Measurements from ENCODE around the gene CDK14. TPM values are rescaled to one million over a fixed set of nuclear protein-coding genes. Genes with fewer than 3 reads are reported as not detected.

CDK14 gene
- total and polyA plus RNA-seq, 10 of the 15 experiments (the other 5 are each of a cell fraction or from before 2014, with no cell fraction given): 6.5 to 61.3 (median 24.2) TPM

- intact Hi-C loops (cut with micrococcal nuclease; ENCODE audit: unreplicated experiment) (loop anchor here (10.0 kb wide), 1 partner anchor 697 kb away; no protein-coding TSS in a partner anchor), in situ Hi-C loops (cut with MboI) (loop anchor here (5.0 to 25.0 kb wide), 2 partner anchors 549 to 1349 kb away; partner anchors contain the start of gene GATAD1)
- no peak for ATAC-seq
- Histone ChIP-seq H3K4me1 (ENCODE audit: control insufficient read depth, insufficient read depth, low read length) (no peaks in the 10 kb centered on the region), H3K9me3 (replicated peaks; ENCODE audit: control insufficient read depth, insufficient read depth, low read length) (no peaks in the 10 kb centered on the region), H3K36me3 (ENCODE audit: control insufficient read depth in 2 of 2, insufficient read depth in 2 of 2, low read length in 1 of 2) (no peaks in the 10 kb centered on the region; a peak in 1 of 4 replicates), H3K27me3 (replicated peaks in 1 of 2; ENCODE audit: control insufficient read depth in 2 of 2, insufficient read depth in 2 of 2, low read length in 1 of 2) (no peaks in the 10 kb centered on the region), H3K27ac (ENCODE audit: control insufficient read depth, insufficient read depth) (no peak overlapping the region), H2AFZ (ENCODE audit: control insufficient read depth, low read depth, low read length) (no peak overlapping the region), H3K4me2 (ENCODE audit: control insufficient read depth, insufficient read depth) (no peak overlapping the region), H3K9ac (ENCODE audit: control insufficient read depth, insufficient read depth, low read length) (no peak overlapping the region), H4K20me1 (ENCODE audit: control insufficient read depth, insufficient read depth) (no peaks in the 10 kb centered on the region), H3K4me3 (no peak overlapping the region), H3K79me2 (ENCODE audit: control insufficient read depth, insufficient read depth, low read length) (no peaks in the 10 kb centered on the region)
- DNase-seq (ENCODE audit: low read depth, low spot score): no peak
- BruUV-seq (replicated peaks): no TSS peak
- no peak for TF ChIP-seq RAD21 (IDR thresholded peaks at IDR 0.05; ENCODE audit: insufficient read depth, low read depth, low read length)
- no peak for TF ChIP-seq MYB (IDR thresholded peaks at IDR 0.05; ENCODE audit: borderline replicate concordance, low read depth, low read length)
- no peak for TF ChIP-seq CEBPB (IDR thresholded peaks at IDR 0.05; ENCODE audit: borderline replicate concordance in 1 of 2, low read depth in 2 of 2, low read length in 2 of 2)
- no peak for TF ChIP-seq STAT1 (conservative IDR thresholded peaks at IDR 0.05)
- TF ChIP-seq SRF (IDR thresholded peaks at IDR 0.05; ENCODE audit: low read depth in 2 of 2, low read length in 2 of 2): no peak
- FAIRE-seq: no peak
- 9% methylated on average over 1 of the region's 1 CpG for WGBS (ENCODE audit: insufficient coverage, insufficient replicate concordance, low lambda C conversion rate, missing lambda C conversion rate)
- POLR2A ChIA-PET: no interaction called here
- SMC1A ChIA-PET (ENCODE audit: uncharacterized antibody, unreplicated experiment): interaction anchor here (0.6 to 0.8 kb wide), 3 partner anchors 8 to 379 kb away, joined by 3 to 4 read pairs (median 3); no protein-coding TSS in a partner anchor
- RAD21 ChIA-PET (ENCODE audit: unreplicated experiment): no interaction called here
- CTCF ChIA-PET: interaction anchor here (1.4 to 2.9 kb wide), 2 partner anchors 11 to 24 kb away, joined by 4 to 13 read pairs; no protein-coding TSS in a partner anchor
Measured at GRCh38 chr7:91088156-91088555, 492.0 kb downstream of the CDK14 start.

DNA sequence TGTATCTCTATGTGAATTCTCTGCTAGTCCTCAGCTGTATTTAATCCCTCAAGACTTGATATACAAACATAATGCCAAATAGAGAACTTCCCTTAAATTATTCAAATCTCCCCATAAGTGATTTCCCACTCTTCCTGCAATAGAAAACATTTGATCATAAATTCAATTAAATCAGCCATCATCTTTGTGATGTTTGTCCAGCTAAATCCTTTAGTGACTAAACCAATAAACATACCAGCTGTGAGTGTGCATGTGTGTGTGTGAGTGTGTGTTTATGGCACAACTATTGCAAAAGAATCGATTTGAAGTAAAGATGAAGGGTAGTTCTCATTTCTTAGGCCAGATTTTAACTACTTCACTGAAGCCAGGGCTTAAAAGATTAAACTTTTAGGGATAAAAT is 492.6 kb downstream of the CDK14 start:
- Histone ChIP-seq H2AFZ (ENCODE audit: control insufficient read depth, low read depth, low read length) (no peak overlapping the region), H3K79me2 (ENCODE audit: control insufficient read depth, insufficient read depth, low read length) (no peaks in the 10 kb centered on the region), H4K20me1 (ENCODE audit: control insufficient read depth, insufficient read depth) (no peaks in the 10 kb centered on the region), H3K4me1 (ENCODE audit: control insufficient read depth, insufficient read depth, low read length) (no peaks in the 10 kb centered on the region), H3K9me3 (replicated peaks; ENCODE audit: control insufficient read depth, insufficient read depth, low read length) (no peaks in the 10 kb centered on the region), H3K4me2 (ENCODE audit: control insufficient read depth, insufficient read depth) (no peak overlapping the region), H3K4me3 (no peak overlapping the region), H3K9ac (ENCODE audit: control insufficient read depth, insufficient read depth, low read length) (no peak overlapping the region), H3K36me3 (ENCODE audit: control insufficient read depth in 2 of 2, insufficient read depth in 2 of 2, low read length in 1 of 2) (no peaks in the 10 kb centered on the region; a peak in 1 of 4 replicates), H3K27me3 (replicated peaks in 1 of 2; ENCODE audit: control insufficient read depth in 2 of 2, insufficient read depth in 2 of 2, low read length in 1 of 2) (no peaks in the 10 kb centered on the region), H3K27ac (ENCODE audit: control insufficient read depth, insufficient read depth) (no peak overlapping the region)
- WGBS (ENCODE audit: insufficient coverage, insufficient replicate concordance, low lambda C conversion rate, missing lambda C conversion rate): 77% methylated on average over 1 of the region's 1 CpG
- in situ Hi-C loops (cut with MboI): loop anchor here (5.0 to 25.0 kb wide), 2 partner anchors 549 to 1349 kb away; partner anchors contain the start of gene GATAD1
- ATAC-seq: no peak
- POLR2A ChIA-PET: no interaction called here
- RAD21 ChIA-PET (ENCODE audit: unreplicated experiment): no interaction called here
- CTCF ChIA-PET: interaction anchor here (2.0 to 2.9 kb wide), 2 partner anchors 12 to 15 kb away, joined by 11 to 13 read pairs; no protein-coding TSS in a partner anchor
- BruUV-seq (replicated peaks): no TSS peak
- SMC1A ChIA-PET (ENCODE audit: uncharacterized antibody, unreplicated experiment): interaction anchor here (0.6 to 0.8 kb wide), 4 partner anchors 8 to 380 kb away, joined by 3 to 4 read pairs (median 3); no protein-coding TSS in a partner anchor
- no peak for FAIRE-seq
- DNase-seq (ENCODE audit: low read depth, low spot score): no peak
- intact Hi-C loops (cut with micrococcal nuclease; ENCODE audit: unreplicated experiment): loop anchor here (1.0 to 10.0 kb wide), 2 partner anchors 548 to 696 kb away; no protein-coding TSS in a partner anchor
- TF ChIP-seq JUNB (IDR thresholded peaks at IDR 0.05) (no peak), PML (IDR thresholded peaks at IDR 0.05; ENCODE audit: low read length) (no peak), HDAC2 (IDR thresholded peaks at IDR 0.05) (no peak), MEF2B (IDR thresholded peaks at IDR 0.05; ENCODE audit: partially characterized antibody, poor library complexity, severe bottlenecking) (no peak), BACH1 (IDR thresholded peaks at IDR 0.05; ENCODE audit: borderline replicate concordance) (no peak), ZNF207 (IDR thresholded peaks at IDR 0.05; ENCODE audit: borderline replicate concordance) (no peak), IRF3 (IDR thresholded peaks at IDR 0.05) (no peak), MYC (IDR thresholded peaks at IDR 0.05; ENCODE audit: insufficient read depth, insufficient read length, insufficient replicate concordance, low read length, severe bottlenecking) (no peak), IRF5 (IDR thresholded peaks at IDR 0.05; ENCODE audit: borderline replicate concordance) (no peak), GATAD2B (conservative IDR thresholded peaks at IDR 0.05; ENCODE audit: low read depth) (no peak), SRF (IDR thresholded peaks at IDR 0.05; ENCODE audit: low read depth in 2 of 2, low read length in 2 of 2) (no peak), BMI1 (IDR thresholded peaks at IDR 0.05; ENCODE audit: borderline replicate concordance) (no peak)

Data from GM12878 (cell line).